ENCODE data around the gene BZW2.
A peak's percentile ranks its signal among the peaks of the same experiment; 100 is the strongest.

Gene BZW2

GRCh38 chr7:16747102-16747501 is 101.1 kb downstream of the BZW2 start:
- TF ChIP-seq CTCF (IDR thresholded peaks at IDR 0.05; ENCODE audit: control insufficient read depth, insufficient read depth, low read depth, low read length, missing control alignments): no peak
- H3K4me3 ChIP-seq (ENCODE audit: control insufficient read depth, low read depth, low read length): no peak overlapping the region
- no peak for DNase-seq (ENCODE audit: low read depth)

GRCh38 chr7:16753102-16753931 is 107.3 kb downstream of the BZW2 start, which contains the start of gene TSPAN13:
TSPAN13 (plus strand) TSS chr7:16753755; CDS start chr7:16753968, 213 bp downstream.
- TF ChIP-seq CTCF (IDR thresholded peaks at IDR 0.05; ENCODE audit: control insufficient read depth, insufficient read depth, low read depth, low read length, missing control alignments): no peak
- no peak for DNase-seq (ENCODE audit: low read depth)
- H3K4me3 ChIP-seq (ENCODE audit: control insufficient read depth, low read depth, low read length): peak within 1 kb of the TSS; percentile 75

GRCh38 chr7:16753932-16754855 is 108.2 kb downstream of the BZW2 start:
- H3K4me3 ChIP-seq (ENCODE audit: control insufficient read depth, low read depth, low read length): peak overlapping the region; percentile 75
- TF ChIP-seq CTCF (IDR thresholded peaks at IDR 0.05; ENCODE audit: control insufficient read depth, insufficient read depth, low read depth, low read length, missing control alignments): no peak
- no peak for DNase-seq (ENCODE audit: low read depth)

GRCh38 chr7:16754856-16755317 is 108.9 kb downstream of the BZW2 start:
- DNase-seq (ENCODE audit: low read depth): no peak
- H3K4me3 ChIP-seq (ENCODE audit: control insufficient read depth, low read depth, low read length): no peak overlapping the region

GRCh38 chr7:16755397-16755796 is 109.4 kb downstream of the BZW2 start:
- no peak overlapping the region for H3K4me3 ChIP-seq (ENCODE audit: control insufficient read depth, low read depth, low read length)

More at GRCh38 chr7:16754856-16755317, 108.9 kb downstream of the BZW2 start:
- no peak for TF ChIP-seq CTCF (IDR thresholded peaks at IDR 0.05; ENCODE audit: control insufficient read depth, insufficient read depth, low read depth, low read length, missing control alignments)

More at GRCh38 chr7:16755397-16755796, 109.4 kb downstream of the BZW2 start:
- no peak for TF ChIP-seq CTCF (IDR thresholded peaks at IDR 0.05; ENCODE audit: control insufficient read depth, insufficient read depth, low read depth, low read length, missing control alignments)
- DNase-seq (ENCODE audit: low read depth): no peak
